ENCODE results near the gene SPATA31C1.

GRCh38 chr9:87872079-87872624 lies 45.6 kb upstream of the SPATA31C1 start:
- TF ChIP-seq NFYB (CRISPR knock-in tag; conservative IDR thresholded peaks at IDR 0.05; ENCODE audit: low read depth) (no peak), GABPB1 (CRISPR knock-in tag; IDR thresholded peaks at IDR 0.05) (no peak), MAX (CRISPR knock-in tag; IDR thresholded peaks at IDR 0.05) (no peak), CTCF (IDR thresholded peaks at IDR 0.05) (no peak), ZNF396 (CRISPR knock-in tag; IDR thresholded peaks at IDR 0.05; ENCODE audit: borderline replicate concordance) (no peak), EMX1 (CRISPR knock-in tag; IDR thresholded peaks at IDR 0.05) (no peak), TEAD4 (CRISPR knock-in tag; IDR thresholded peaks at IDR 0.05) (no peak), ESRRA (CRISPR knock-in tag; IDR thresholded peaks at IDR 0.05; ENCODE audit: borderline replicate concordance) (no peak), PREB (CRISPR knock-in tag; IDR thresholded peaks at IDR 0.05; ENCODE audit: borderline replicate concordance) (no peak), STAT6 (CRISPR knock-in tag; conservative IDR thresholded peaks at IDR 0.05; ENCODE audit: low read depth) (no peak), USF2 (CRISPR knock-in tag; IDR thresholded peaks at IDR 0.05) (no peak)

All from WTC11 (cell line).